DOHH2 (cell line): ENCODE data around the gene SLA2.
A peak's percentile ranks its signal among the peaks of the same experiment; 100 is the strongest.

Experiments
- H3F3A ChIP-seq: fragments of 200-600 bp; sonication (generic), shearing (Covaris generic); 2 replicates; pipeline ENCODE4 v1.6.0; 2016; ENCODE audit warnings: antibody characterized with exemption, mild to moderate bottlenecking; ENCODE audit not compliant: control insufficient read depth, insufficient read depth
- H3K27ac ChIP-seq: fragments of 200-600 bp; sonication (generic); 2 replicates; pipeline ENCODE4 v1.5.1; 2014; ENCODE audit warnings: low read depth, mild to moderate bottlenecking, low read length, moderate library complexity
- H3K27me3 ChIP-seq: fragments of 200-600 bp; sonication (generic); 2 replicates; pipeline ENCODE4 v1.6.1; 2014; ENCODE audit warnings: mild to moderate bottlenecking, low read length, mixed read lengths; ENCODE audit not compliant: control insufficient read depth
- H3K36me3 ChIP-seq: fragments of 200-600 bp; sonication (generic); 2 replicates; pipeline ENCODE4 v1.6.1; 2014; ENCODE audit warnings: mild to moderate bottlenecking, low read length, moderate library complexity, mixed read lengths; ENCODE audit not compliant: control insufficient read depth
- H3K4me1 ChIP-seq: fragments of 200-600 bp; sonication (generic); 2 replicates; pipeline ENCODE4 v1.6.1; 2014; ENCODE audit warnings: mild to moderate bottlenecking, low read length, mixed read lengths; ENCODE audit not compliant: control insufficient read depth
- H3K4me2 ChIP-seq: fragments of 200-600 bp; sonication (generic); 2 replicates; pipeline ENCODE4 v1.6.0; 2014; ENCODE audit warnings: mild to moderate bottlenecking, low read length, moderate library complexity
- H3K4me3 ChIP-seq: fragments of 200-600 bp; sonication (generic); 2 replicates; pipeline ENCODE4 v1.5.1; 2014; ENCODE audit warnings: mild to moderate bottlenecking, low read length, mixed read lengths
- H3K79me2 ChIP-seq: fragments of 200-600 bp; sonication (generic); 2 replicates; pipeline ENCODE4 v1.6.1; 2014; ENCODE audit warnings: mild to moderate bottlenecking, low read length, mixed read lengths; ENCODE audit not compliant: control insufficient read depth
- H3K9me2 ChIP-seq: fragments of 200-600 bp; sonication (generic); replicated peaks from 2 replicates; pipeline ENCODE4 v1.6.1; 2014; ENCODE audit warnings: mild to moderate bottlenecking, low read length, mixed read lengths; ENCODE audit not compliant: control insufficient read depth
- H3K9me3 ChIP-seq: fragments of 200-600 bp; sonication (generic); 2 replicates; pipeline ENCODE4 v1.6.1; 2014; ENCODE audit warnings: antibody characterized with exemption, low read length, mixed read lengths; ENCODE audit not compliant: control insufficient read depth, insufficient read depth
- H4K20me1 ChIP-seq: fragments of 200-600 bp; sonication (generic); 2 replicates; pipeline ENCODE4 v1.6.0; 2014; ENCODE audit warnings: low read depth, mild to moderate bottlenecking, antibody characterized with exemption, low read length, moderate library complexity; ENCODE audit not compliant: control insufficient read depth, insufficient read depth
- EZH2phosphoT487 ChIP-seq: fragments of 200-600 bp; sonication (generic); IDR thresholded peaks from 2 replicates; pipeline ENCODE4 v1.6.1; 2017; ENCODE audit warnings: borderline replicate concordance, mild to moderate bottlenecking, antibody characterized with exemption, low read length, moderate library complexity, mixed read lengths
- TF ChIP-seq, protein P1 (sequence below): fragments of 200-600 bp; sonication (generic); IDR thresholded peaks from one replicate; pipeline ENCODE4 v1.5.1; 2014; ENCODE audit warnings: antibody characterized with exemption, mild to moderate bottlenecking, low read depth, low read length; ENCODE audit not compliant: poor library complexity, severe bottlenecking

The SLA2 gene

GRCh38 chr20:36573103-36573797 lies 72.7 kb downstream of the SLA2 start, which contains the start of gene TGIF2:
TSS of gene TGIF2 (plus strand) at chr20:36573597. CDS start at chr20:36578775, 5,178 bp downstream.
- H3K4me3 ChIP-seq = peak within 1 kb of the TSS; percentile 87
- H3K27me3 ChIP-seq = no peaks in the 10 kb centered on the region
- peaks cover 54% of the 10 kb centered on the region for H3K79me2 ChIP-seq

DNA sequence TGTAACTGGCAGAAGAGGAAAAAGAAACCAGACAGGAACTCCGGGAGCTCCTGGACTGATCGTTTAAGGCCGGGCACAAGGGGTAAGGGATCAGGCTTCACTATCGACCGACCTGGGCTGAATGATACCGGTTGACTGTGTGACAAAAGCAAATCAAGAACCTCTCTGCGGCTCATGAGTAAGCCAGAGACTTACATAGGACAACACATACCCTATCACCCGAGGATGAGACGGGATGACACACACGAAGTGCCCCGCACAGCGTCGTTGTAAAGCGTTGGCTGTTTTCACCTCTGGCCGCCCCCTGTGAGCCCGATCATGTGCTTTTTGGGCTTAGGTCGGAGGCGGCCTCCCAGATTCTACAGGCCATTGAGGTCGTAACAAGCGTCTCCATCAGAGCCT lies 73.3 kb downstream of the SLA2 start:
- Histone ChIP-seq H3K9me2 (no peaks in the 10 kb centered on the region), H3K36me3 (peaks cover 25% of the 10 kb centered on the region), H3K4me3 (peak overlapping the region; percentile 86), H3K4me2 (peak overlapping the region; percentile 100), H3F3A (peaks cover 16% of the 10 kb centered on the region), H3K27me3 (no peaks in the 10 kb centered on the region), H3K4me1 (peaks cover 27% of the 10 kb centered on the region), H3K27ac (peak overlapping the region; percentile 56), H3K79me2 (peaks cover 48% of the 10 kb centered on the region), H4K20me1 (peaks cover 11% of the 10 kb centered on the region), H3K9me3 (no peaks in the 10 kb centered on the region)
- TF ChIP-seq, protein P1, sequence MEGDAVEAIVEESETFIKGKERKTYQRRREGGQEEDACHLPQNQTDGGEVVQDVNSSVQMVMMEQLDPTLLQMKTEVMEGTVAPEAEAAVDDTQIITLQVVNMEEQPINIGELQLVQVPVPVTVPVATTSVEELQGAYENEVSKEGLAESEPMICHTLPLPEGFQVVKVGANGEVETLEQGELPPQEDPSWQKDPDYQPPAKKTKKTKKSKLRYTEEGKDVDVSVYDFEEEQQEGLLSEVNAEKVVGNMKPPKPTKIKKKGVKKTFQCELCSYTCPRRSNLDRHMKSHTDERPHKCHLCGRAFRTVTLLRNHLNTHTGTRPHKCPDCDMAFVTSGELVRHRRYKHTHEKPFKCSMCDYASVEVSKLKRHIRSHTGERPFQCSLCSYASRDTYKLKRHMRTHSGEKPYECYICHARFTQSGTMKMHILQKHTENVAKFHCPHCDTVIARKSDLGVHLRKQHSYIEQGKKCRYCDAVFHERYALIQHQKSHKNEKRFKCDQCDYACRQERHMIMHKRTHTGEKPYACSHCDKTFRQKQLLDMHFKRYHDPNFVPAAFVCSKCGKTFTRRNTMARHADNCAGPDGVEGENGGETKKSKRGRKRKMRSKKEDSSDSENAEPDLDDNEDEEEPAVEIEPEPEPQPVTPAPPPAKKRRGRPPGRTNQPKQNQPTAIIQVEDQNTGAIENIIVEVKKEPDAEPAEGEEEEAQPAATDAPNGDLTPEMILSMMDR = no peak
- no peak for TF ChIP-seq EZH2phosphoT487

More at GRCh38 chr20:36573103-36573797, 72.7 kb downstream of the SLA2 start, which contains the start of gene TGIF2:
- Histone ChIP-seq H4K20me1 (peaks cover 17% of the 10 kb centered on the region), H3K36me3 (peaks cover 30% of the 10 kb centered on the region), H3K9me3 (no peaks in the 10 kb centered on the region), H3K27ac (peak within 1 kb of the TSS; percentile 77), H3F3A (peaks cover 16% of the 10 kb centered on the region), H3K4me1 (peaks cover 27% of the 10 kb centered on the region), H3K4me2 (peak within 1 kb of the TSS; percentile 100), H3K9me2 (no peaks in the 10 kb centered on the region)
- TF ChIP-seq EZH2phosphoT487 = no peak
- TF ChIP-seq, protein P1 = no peak

GRCh38 chr20:36571564-36572504 lies 74.2 kb downstream of the SLA2 start:
- H3K4me3 ChIP-seq = peak overlapping the region; percentile 86
- H3K4me2 ChIP-seq = peak overlapping the region; percentile 100
- no peak for TF ChIP-seq EZH2phosphoT487
- TF ChIP-seq, protein P1 = no peak
- no peaks in the 10 kb centered on the region for H3K27me3 ChIP-seq
- H3F3A ChIP-seq = peaks cover 16% of the 10 kb centered on the region
- no peak overlapping the region for H3K27ac ChIP-seq
- peaks cover 40% of the 10 kb centered on the region for H3K79me2 ChIP-seq
- no peaks in the 10 kb centered on the region for H3K9me3 ChIP-seq
- no peaks in the 10 kb centered on the region for H3K9me2 ChIP-seq
- H3K4me1 ChIP-seq = peaks cover 27% of the 10 kb centered on the region
- peaks cover 11% of the 10 kb centered on the region for H4K20me1 ChIP-seq
- peaks cover 24% of the 10 kb centered on the region for H3K36me3 ChIP-seq
